GM12878 (cell line): Measurements from ENCODE around the gene AMN1. TPM values are rescaled to one million over a fixed set of nuclear protein-coding genes. Genes with fewer than 3 reads are reported as not detected.

ENCODE experiments used
- ATAC-seq: fragments of 200-7000 bp; cut with Tn5 transposase; 3 replicates; pipeline ENCODE4 v1.9.1; 2020; ENCODE audit warnings: mild to moderate bottlenecking, moderate library complexity
- BruUV-seq: library from RNA; stranded (reverse); fragments of 400-500 nt; replicated peaks from 2 replicates; lab custom pipeline; 2021; lab: Mats Ljungman, UMichigan
- CTCF ChIA-PET: fragments of 300-600 bp; sonication (Branson Sonifier 250); formaldehyde crosslinking; extraction: SDS; loops from one replicate; lab custom pipeline; 2021; ENCODE audit warnings: inconsistent platforms; lab: Yijun Ruan, JAX
- POLR2A ChIA-PET: fragments of 350-600 bp; formaldehyde crosslinking; extraction: SDS; loops from one replicate; lab custom pipeline; 2021; ENCODE audit warnings: inconsistent platforms; lab: Charles Lee
- RAD21 ChIA-PET: fragments of 300-600 bp; sonication (Branson Sonifier 250); formaldehyde crosslinking; loops from one replicate; lab custom pipeline; 2023; ENCODE audit warnings: antibody characterized with exemption; ENCODE audit not compliant: unreplicated experiment; lab: Charles Lee
- SMC1A ChIA-PET: fragments of 300-600 bp; sonication (Branson Sonifier 250); formaldehyde crosslinking; loops from one replicate; lab custom pipeline; 2023; ENCODE audit not compliant: unreplicated experiment, uncharacterized antibody; lab: Charles Lee
- DNase-seq: peaks from one replicate; pipeline ENCODE4 v3.0.0-alpha.2; 2011; ENCODE audit warnings: low read depth, low spot score
- FAIRE-seq: peaks from 3 replicates; lab custom pipeline; 2011; peaks lifted over from hg19 to GRCh38; lab: Jason Lieb, UNC
- H2AFZ ChIP-seq: 2 replicates; pipeline ENCODE4 v1.6.0; 2011; ENCODE audit warnings: low read depth, low read length, control low read depth; ENCODE audit not compliant: control insufficient read depth
- H3K27ac ChIP-seq: 2 replicates; pipeline ENCODE4 v1.5.1; 2011; ENCODE audit warnings: control low read depth; ENCODE audit not compliant: control insufficient read depth, insufficient read depth
- H3K27me3 ChIP-seq, 2 experiments: replicated peaks in 1 of 2; 2 replicates each; pipeline versions ENCODE4 v1.6.0 to v1.6.1; 2011; ENCODE audit warnings: low read length in 1 of 2; ENCODE audit not compliant: control insufficient read depth in 2 of 2, insufficient read depth in 2 of 2
- H3K36me3 ChIP-seq, 2 experiments: 2 replicates each; pipeline ENCODE4 v1.5.1; 2011; ENCODE audit warnings: low read length in 1 of 2; ENCODE audit not compliant: control insufficient read depth in 2 of 2, insufficient read depth in 2 of 2
- H3K4me1 ChIP-seq: 2 replicates; pipeline ENCODE4 v1.6.1; 2011; ENCODE audit warnings: mild to moderate bottlenecking, low read length, moderate library complexity, mixed read lengths; ENCODE audit not compliant: control insufficient read depth, insufficient read depth
- H3K4me2 ChIP-seq: 2 replicates; pipeline ENCODE4 v1.6.0; 2011; ENCODE audit warnings: control low read depth; ENCODE audit not compliant: control insufficient read depth, insufficient read depth
- H3K4me3 ChIP-seq: fragments of 200-600 bp; sonication (generic); 2 replicates; pipeline ENCODE4 v1.5.1; 2016
- H3K79me2 ChIP-seq: 2 replicates; pipeline ENCODE4 v1.6.0; 2011; ENCODE audit warnings: low read length; ENCODE audit not compliant: control insufficient read depth, insufficient read depth
- H3K9ac ChIP-seq: 2 replicates; pipeline ENCODE4 v1.8.0; 2011; ENCODE audit warnings: low read length, control low read depth, mixed read lengths; ENCODE audit not compliant: control insufficient read depth, insufficient read depth
- H3K9me3 ChIP-seq: replicated peaks from 3 replicates; pipeline ENCODE4 v1.5.1; 2011; ENCODE audit warnings: mild to moderate bottlenecking, low read length; ENCODE audit not compliant: control insufficient read depth, insufficient read depth
- H4K20me1 ChIP-seq: 2 replicates; pipeline ENCODE4 v1.6.0; 2011; ENCODE audit not compliant: control insufficient read depth, insufficient read depth
- BCLAF1 ChIP-seq: fragments of 450-650 bp; IDR thresholded peaks from 2 replicates; pipeline ENCODE4 v1.6.1; 2017; ENCODE audit warnings: antibody characterized with exemption, mild to moderate bottlenecking, moderate library complexity
- CHD2 ChIP-seq: IDR thresholded peaks from 2 replicates; pipeline ENCODE4 v1.6.1; 2011; ENCODE audit warnings: low read depth, low read length, improper control_type of control experiment, borderline replicate concordance
- HDGF ChIP-seq: fragments of 450-650 bp; IDR thresholded peaks from 2 replicates; pipeline ENCODE4 v1.6.1; 2016; ENCODE audit warnings: antibody characterized with exemption
- IKZF1 ChIP-seq: fragments of 450-650 bp; conservative IDR thresholded peaks from 2 replicates; pipeline ENCODE4 v1.6.1; 2017; ENCODE audit warnings: antibody characterized with exemption, mild to moderate bottlenecking
- IRF5 ChIP-seq: fragments of 450-650 bp; IDR thresholded peaks from 2 replicates; pipeline ENCODE4 v1.6.1; 2017; ENCODE audit warnings: borderline replicate concordance
- PBX3 ChIP-seq: IDR thresholded peaks from 2 replicates; pipeline ENCODE4 v1.6.1; 2011; ENCODE audit warnings: mild to moderate bottlenecking, low read depth, low read length, moderate library complexity; ENCODE audit not compliant: insufficient replicate concordance
- TCF3 ChIP-seq: IDR thresholded peaks from 2 replicates; pipeline ENCODE4 v1.6.1; 2012; ENCODE audit warnings: low read depth, mild to moderate bottlenecking, low read length, borderline replicate concordance; ENCODE audit not compliant: insufficient read depth
- ZNF592 ChIP-seq: fragments of 450-650 bp; IDR thresholded peaks from 2 replicates; pipeline ENCODE4 v1.6.1; 2017; ENCODE audit warnings: mild to moderate bottlenecking, moderate library complexity
- WGBS: methylation state at CpG from one replicate; pipeline ENCODE4 v1.1.6; 2016; ENCODE audit warnings: low lambda C conversion rate; ENCODE audit not compliant: insufficient replicate concordance, insufficient coverage; ENCODE audit errors: missing lambda C conversion rate; 5-methylcytosine and 5-hydroxymethylcytosine counted together
- in situ Hi-C: fragments of 300-500 bp; cut with MboI; formaldehyde crosslinking; loops from 9 replicates; pipeline ENCODE4 v1.14.3; 2018; ENCODE audit warnings: mixed read lengths
- intact Hi-C: fragments of 100-400 bp; cut with micrococcal nuclease; formaldehyde crosslinking; loops from one replicate; pipeline ENCODE4 v1.14.2; 2022; ENCODE audit not compliant: unreplicated experiment
- polyA plus RNA-seq, 11 experiments: library from polyadenylated mRNA; depleted of rRNA in 4 of 11; unstranded in 6 of 11; stranded (reverse) in 5 of 11; fragments of >200 nt; fragmentation: Nextera tagmentation in 4 of 11; fragmentation: Illumina TruSeq in 1 of 11; extraction: Ambion mirVana in 4 of 11; extraction: Trizol in 1 of 11; gene quantifications; 1 replicate in 1 of 11; 2 replicates in 10 of 11; pipeline versions ENCODE4 v1.2.1 to v1.2.3, GENCODE V29; 2011 to 2016; ENCODE audit warnings: inconsistent platforms in 2 of 11, missing spikeins in 2 of 11, low read depth in 1 of 11
- total RNA-seq, 4 experiments: library from RNA; depleted of rRNA in 3 of 4; stranded (reverse); fragments of >200 nt in 3 of 4; fragmentation: Illumina TruSeq in 1 of 4; extraction: Trizol in 1 of 4; gene quantifications; 2 replicates each; pipeline versions ENCODE4 v1.2.1 to v1.2.3, GENCODE V29; 2013 to 2021

The AMN1 gene
- total and polyA plus RNA-seq, 10 of the 15 experiments (the other 5 are each of a cell fraction or from before 2014, with no cell fraction given) = 5.4 to 19.3 (median 9.3) TPM

- H3K4me2 ChIP-seq = peak within 1 kb of the TSS; percentile 82
- FAIRE-seq (peak; percentile 99), DNase-seq (peak; percentile 90), ATAC-seq (peak; percentile 99)
- H3K4me3 ChIP-seq = peak within 1 kb of the TSS; percentile 85
- ChIA-PET RAD21 (interaction anchor here (0.8 to 1.8 kb wide), 7 partner anchors 23 to 1096 kb away, joined by 3 to 6 read pairs (median 3); partner anchors contain the start of gene YARS2), SMC1A (interaction anchor here (0.6 to 1.5 kb wide), 9 partner anchors 12 to 360 kb away, joined by 3 to 6 read pairs (median 3); no protein-coding TSS in a partner anchor), CTCF (interaction anchor here (0.5 to 1.8 kb wide), 7 partner anchors 23 to 1096 kb away, joined by 3 to 8 read pairs (median 3); partner anchors contain the start of gene YARS2), POLR2A (interaction anchor here (0.6 to 1.1 kb wide), 2 partner anchors 93 to 153 kb away, joined by 3 read pairs; no protein-coding TSS in a partner anchor)
- intact Hi-C loops (no loop called here), in situ Hi-C loops (loop anchor here (25.0 kb wide), 1 partner anchor 1253 kb away; no protein-coding TSS in a partner anchor)
- TSS peak; percentile 95 for BruUV-seq
- no peaks in the 10 kb centered on the region for H3K36me3 ChIP-seq
- no peaks in the 10 kb centered on the region for H4K20me1 ChIP-seq
- no peaks in the 10 kb centered on the region for H3K9me3 ChIP-seq
- peak within 1 kb of the TSS; percentile 77 for H3K9ac ChIP-seq
- peaks cover 5% of the 10 kb centered on the region; the same call in 1 of the 2 replicates for H3K4me1 ChIP-seq
- peak within 1 kb of the TSS; percentile 99 for H2AFZ ChIP-seq
- WGBS = under 1% methylated on average over 46 of the region's 47 CpGs
- no peaks in the 10 kb centered on the region for H3K27me3 ChIP-seq
- H3K79me2 ChIP-seq = no peaks in the 10 kb centered on the region
- H3K27ac ChIP-seq = peak within 1 kb of the TSS; percentile 87
- TF ChIP-seq IKZF1 (peak; percentile 67; the same call in 1 of the 2 replicates), CHD2 (peak; percentile 68), ZNF592 (no peak), PBX3 (peak; percentile 86), BCLAF1 (no peak), HDGF (peak; percentile 65; the same call in 1 of the 2 replicates), TCF3 (no peak), IRF5 (no peak)
Measured at GRCh38 chr12:31659087-31659942, 69.5 kb downstream of the AMN1 start, which contains the start of gene ETFBKMT. Gene ETFBKMT, plus strand, starts transcription at chr12:31659688. Its CDS starts 2,266 bp downstream, at chr12:31661954.
